Superior temporal gyrus (tissue), 1 donor: Measurements from ENCODE around the gene GSG1L.
"Not testable (repeated sequence)": the region's sequence is repeated elsewhere in the genome, so short reads cannot be mapped to it uniquely, and the experiment has no call there.

Experiments
- DNase-seq: peaks from one replicate; pipeline ENCODE4 v3.0.0-alpha.2; 2016; ENCODE audit errors: extremely low spot score

Gene GSG1L

DNA sequence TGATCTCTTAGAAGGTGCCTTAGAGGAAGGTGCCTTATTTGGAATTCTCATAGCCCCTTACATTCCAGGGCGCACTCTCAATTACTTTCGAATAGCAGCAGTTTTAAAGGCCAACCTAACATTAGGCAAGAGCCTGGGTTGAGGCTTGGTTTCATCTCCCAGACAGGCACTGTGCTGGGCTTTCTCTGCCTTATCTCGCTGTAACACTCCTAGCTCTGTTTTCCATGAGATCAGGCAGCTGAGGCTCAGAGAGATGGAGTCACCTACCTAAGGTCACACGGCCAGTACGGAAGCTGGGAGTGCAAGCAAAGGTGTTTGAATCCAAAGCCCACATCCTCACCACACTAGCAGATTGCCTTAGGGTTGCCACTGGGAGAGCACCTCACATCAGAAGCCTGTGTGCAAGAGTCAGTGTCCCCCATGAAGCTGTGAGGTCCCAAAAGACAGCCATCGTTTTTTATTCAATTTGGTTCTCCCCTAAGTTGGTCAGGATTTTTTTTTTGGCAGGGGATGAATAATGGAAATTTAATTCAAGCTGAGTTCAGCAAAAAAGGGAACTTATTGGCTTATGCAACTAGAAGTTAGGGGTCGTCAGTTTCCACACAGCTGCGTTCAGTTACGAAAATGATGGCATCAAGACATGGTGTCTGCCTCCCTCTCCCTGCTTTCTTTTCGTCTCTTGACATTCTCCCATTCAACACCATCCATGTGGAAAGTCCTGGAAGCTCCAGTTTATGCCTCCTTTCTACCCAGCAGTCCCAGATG, 307.1 kb downstream of the GSG1L start:
- no peak for DNase-seq

DNA sequence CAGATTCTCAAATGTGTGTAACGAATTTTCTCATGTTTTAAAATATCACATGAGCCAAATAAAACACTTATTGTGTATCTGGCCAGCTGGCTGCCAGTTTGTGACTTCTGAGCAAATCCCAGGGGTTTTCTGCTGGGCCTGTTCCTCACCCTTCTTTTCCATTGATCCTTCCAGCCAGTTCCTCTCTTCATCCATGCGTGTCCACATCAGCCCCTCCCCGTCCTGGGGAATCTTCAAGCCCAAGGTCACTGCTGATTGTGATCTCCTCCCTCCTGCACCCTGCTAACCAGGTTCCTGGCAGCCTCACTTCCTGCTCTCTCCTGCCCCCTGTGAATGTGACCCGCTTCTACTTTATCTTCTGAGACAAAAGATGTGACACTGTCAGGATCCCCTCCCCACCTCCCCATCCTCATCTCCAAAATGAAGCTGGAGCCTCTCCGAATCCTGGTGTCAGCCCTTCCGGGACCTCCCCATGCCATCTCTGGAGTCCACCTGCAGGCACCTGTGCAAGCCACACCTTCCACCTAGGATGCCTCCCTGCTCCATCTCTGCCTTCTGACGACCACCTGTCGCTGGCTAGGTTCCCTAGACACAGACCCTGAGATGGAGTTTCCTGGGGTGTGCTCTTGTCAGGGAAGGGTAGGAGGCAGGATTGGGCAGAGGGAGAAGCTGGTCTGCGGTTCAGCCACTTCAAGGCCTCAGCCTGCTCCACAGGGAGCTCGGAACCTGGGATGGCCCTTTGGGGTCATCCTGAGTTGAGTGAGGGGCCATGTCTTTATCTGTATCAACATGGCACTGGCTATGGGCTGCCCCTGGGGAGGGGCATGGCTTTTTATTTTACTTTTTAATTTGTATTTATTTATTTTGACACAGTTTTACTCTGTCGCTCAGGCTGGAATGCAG, 308.5 kb downstream of the GSG1L start:
- no peak for DNase-seq

DNA sequence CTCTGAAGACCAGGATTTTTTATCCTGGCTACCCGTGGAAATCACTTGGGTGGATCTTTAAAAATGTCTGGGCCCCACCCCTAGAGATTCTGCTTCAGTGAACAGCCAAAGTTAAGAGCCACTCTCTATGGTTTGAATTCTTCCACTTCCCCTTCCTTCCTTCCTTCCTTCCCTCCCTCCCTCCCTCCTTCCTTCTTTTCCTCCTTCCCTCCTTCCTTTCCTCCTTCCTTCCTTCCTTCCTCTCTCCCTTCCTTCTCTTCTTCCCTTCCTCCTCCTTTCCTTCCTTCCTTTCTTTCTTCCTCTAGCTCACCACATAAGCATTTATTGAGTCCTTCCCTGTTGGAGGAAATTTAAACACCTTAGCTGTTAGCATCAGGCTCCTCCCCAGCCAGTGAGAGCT, 310.0 kb downstream of the GSG1L start:
- DNase-seq, result no peak

- no peak for DNase-seq
Measured at GRCh38 chr16:27752241-27752640, 311.3 kb downstream of the GSG1L start.

DNA sequence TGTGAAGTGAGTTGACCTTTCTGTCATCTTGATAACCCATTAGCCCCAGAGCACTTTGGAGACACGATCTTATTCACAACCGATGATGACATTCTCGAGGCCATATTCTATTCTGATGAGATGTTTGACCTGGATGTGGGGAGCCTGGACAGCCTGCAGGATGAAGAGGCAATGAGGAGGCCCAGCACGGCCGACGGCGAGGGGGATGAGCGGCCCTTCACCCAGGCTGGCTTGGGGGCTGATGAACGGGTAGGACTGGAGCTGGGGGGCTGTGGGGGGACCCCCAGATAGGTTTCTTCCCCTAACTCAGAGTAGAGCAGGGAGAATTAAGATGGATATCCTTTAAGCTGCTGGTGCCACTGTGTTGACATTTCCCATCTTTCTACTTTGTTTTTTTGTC, 311.8 kb downstream of the GSG1L start:
- no peak for DNase-seq

DNA sequence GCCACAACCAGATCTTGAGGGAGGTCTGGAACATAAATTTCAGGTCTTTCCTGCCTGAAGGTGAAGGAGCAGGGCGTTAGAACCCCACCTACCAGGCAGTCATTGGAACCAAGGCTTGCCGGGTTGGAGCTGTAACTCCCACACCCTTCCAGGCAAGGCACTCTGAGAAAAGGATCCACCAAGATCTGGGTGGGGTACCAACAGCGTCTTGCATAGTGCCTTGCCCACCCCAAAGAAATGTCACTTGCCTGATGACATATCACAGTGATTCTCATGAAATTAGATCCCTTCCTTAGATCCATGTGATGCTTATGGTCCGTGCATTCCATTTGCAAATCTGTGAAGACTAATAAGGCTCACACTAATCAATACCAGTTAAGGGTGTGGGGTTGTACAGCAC, 312.3 kb downstream of the GSG1L start:
- no peak for DNase-seq

DNA sequence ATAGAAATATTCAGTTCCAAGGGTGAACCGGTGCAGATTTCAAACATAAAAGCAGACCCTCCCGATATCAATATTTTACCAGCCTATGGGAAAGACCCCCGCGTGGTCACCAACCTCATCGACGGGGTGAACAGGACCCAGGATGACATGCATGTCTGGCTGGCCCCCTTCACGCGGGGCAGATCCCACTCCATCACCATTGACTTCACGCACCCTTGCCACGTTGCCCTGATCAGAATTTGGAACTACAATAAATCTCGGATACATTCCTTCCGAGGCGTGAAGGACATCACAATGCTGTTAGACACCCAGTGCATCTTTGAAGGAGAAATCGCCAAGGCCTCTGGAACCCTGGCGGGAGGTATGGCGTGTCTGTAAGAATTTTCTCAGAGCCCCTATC, 313.6 kb downstream of the GSG1L start:
- DNase-seq, result no peak

DNA sequence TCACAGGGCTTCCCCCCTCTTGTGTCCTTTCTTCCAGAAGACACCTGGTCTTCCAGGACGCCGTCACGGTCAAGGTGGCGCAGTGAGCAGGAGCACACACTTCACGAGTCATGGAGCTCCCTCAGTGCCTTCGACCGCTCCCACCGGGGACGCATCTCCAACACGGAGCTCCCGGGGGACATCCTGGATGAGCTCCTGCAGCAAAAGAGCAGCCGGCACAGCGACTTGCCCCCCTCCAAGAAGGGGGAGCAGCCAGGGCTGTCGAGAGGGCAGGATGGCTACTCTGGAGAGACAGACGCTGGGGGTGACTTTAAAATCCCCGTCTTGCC, 314.0 kb downstream of the GSG1L start:
- no peak for DNase-seq

- peak; percentile 72 for DNase-seq
Measured at GRCh38 chr16:27748868-27749546, 314.5 kb downstream of the GSG1L start.

DNA sequence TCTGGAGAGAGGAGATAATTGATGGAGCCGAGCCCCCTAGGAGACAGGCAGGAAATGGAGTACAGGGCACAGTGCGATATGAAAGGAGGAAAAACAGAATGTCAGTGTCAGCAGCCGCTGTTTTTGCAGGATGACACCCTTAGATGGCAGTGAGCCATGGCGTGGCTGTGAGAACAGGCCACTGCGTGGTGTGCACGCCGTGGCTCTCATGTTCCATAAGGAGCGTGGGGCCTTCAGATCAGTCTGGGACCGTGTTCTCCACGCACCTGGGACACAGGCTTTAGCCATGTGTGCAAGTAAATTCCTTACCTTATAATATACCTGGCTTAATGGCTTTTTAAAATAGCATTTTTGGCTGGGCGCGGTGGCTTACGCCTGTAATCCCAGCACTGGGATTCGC, 315.6 kb downstream of the GSG1L start:
- DNase-seq, result no peak

DNA sequence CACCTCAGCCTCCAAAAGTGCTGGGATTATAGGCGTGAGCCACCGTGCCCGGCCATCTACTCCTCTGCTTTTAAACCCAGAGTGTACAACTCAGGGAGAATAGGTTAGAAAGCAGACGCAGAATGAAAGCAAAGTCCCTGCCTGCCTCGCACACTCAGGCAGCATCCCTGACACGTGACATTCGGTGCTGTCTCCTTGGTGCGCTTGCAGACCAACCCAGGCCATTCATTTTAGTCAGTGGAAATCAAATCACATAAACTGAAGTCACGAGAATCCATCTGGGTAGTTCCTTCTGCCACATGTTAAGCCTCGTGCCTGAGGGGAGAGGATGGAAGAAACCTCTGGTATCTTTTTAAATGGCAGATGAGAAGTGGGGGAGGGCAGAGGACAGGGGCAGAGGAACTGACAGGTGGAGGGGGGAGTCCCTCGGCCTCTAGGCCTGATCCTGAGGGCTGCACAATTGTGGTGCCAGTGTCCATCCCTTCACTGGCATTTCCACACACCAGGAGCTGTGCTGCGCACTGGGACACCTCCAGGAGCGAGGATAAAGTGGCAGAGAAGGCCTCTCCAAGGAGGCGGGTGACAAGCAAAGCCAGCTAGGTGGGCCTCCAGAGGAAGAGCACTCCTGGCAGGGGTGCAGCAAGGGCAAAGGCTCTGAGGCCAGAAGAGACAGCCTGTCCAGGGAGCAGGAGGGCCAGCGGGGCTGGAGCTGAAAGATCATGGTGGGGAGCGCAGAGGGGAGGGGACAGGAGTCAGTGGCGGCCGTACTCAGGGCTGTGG, 317.2 kb downstream of the GSG1L start:
- no peak for DNase-seq

DNA sequence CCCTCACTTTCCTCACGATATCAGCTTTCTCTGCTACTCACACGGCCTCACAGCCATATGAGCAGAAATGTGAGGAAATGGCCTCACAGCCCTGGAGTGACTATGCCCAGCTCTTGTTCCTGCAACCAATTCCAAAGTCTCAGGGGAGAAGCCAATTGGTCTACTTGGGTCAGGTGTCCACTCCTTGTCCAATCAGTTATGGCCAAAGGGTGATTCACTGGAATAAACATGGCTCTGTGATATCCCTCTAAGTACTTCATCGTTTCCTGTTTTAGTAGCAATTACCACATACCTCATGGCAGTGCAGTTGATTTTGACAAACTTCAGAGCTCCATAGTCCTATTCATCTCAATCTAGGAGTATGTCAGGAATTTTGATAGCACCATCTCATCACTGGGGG, 318.2 kb downstream of the GSG1L start:
- no peak for DNase-seq

DNA sequence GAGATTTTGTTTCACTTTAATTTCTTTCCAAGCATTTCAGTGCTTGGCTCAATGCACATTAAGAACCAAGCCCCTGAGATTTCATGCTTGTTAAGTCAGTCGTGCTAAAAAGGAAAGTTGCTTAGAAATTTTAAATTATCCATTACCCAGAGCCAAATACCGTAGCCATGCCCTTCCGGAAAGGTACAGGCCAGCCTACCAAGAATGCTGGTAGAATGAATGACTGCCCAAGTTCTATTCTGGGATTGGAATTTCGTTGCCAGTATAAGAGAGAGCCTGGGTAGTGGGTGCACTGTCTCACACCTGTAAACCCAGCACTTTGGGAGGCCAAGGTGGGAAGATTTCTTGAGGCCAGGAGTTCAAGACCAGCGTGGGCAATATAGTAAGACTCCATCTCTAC, 319.6 kb downstream of the GSG1L start:
- DNase-seq, result no peak

DNA sequence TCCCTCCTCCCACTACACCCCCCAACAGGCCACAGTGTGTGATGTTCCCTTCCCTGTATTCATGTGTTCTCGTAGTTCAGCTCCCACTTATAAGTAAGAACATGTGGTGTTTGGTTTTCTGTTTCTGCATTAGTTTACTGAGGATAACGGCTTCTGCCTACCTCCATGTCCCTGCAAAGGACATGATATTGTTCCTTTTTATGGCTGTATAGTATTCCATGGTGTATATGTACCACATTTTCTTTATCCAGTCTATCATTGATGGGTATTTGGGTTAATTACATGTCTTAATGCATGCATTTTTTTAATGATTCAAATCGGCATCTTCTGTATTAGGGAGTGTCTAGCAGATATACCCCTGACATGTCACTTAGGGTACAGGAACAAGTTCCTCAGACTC, 320.5 kb downstream of the GSG1L start:
- not testable (repeated sequence) for DNase-seq

DNA sequence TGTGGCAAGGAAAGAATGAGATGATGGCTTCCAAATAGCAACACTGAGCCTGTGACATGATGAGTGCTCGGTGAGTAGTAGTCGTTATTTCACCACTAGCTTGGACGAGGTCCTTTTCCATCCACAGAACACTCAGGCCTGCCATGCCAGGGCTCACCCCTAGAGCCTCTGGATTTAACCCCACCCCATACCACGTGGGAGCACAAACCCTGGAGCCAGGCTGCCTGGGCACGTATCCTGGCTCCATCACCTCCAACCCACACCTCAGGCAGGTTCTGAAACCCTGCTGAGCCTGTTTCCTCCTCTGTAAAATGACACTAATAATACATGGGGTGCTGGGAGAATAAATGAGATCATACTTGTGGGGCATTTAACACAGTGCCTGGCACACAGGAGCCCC, 321.2 kb downstream of the GSG1L start:
- DNase-seq, result no peak

DNA sequence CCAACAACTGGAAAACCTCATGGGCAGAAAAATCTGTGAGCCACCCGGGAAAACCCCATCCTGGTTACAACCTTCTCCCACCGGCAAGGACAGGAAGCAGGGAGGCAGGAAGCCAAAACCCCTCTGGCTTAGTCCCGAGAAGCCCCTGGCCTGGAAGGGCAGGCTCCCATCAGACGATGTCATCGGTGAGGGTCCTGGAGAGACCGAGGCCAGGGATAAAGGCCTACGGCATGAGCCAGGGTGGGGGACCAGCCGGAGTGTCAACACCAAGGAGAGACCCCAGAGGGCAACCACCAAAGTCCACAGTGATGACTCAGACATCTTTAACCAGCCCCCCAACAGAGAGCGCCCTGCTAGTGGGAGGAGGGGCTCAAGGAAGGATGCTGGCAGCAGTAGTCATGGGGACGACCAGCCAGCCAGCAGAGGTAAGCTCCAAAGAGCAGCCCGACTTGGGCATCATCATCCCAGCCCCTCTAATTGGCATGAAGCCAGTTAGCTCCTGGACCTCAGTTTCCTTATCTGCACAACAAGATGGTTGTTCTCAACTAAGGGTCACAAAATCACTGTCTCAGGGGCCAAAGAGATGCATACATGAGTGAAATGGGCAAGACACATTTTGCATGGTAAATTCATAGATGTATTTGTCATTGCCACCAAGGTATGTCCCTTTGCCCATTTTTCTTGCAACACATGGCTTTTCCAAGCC, 322.9 kb downstream of the GSG1L start:
- DNase-seq, result no peak

DNA sequence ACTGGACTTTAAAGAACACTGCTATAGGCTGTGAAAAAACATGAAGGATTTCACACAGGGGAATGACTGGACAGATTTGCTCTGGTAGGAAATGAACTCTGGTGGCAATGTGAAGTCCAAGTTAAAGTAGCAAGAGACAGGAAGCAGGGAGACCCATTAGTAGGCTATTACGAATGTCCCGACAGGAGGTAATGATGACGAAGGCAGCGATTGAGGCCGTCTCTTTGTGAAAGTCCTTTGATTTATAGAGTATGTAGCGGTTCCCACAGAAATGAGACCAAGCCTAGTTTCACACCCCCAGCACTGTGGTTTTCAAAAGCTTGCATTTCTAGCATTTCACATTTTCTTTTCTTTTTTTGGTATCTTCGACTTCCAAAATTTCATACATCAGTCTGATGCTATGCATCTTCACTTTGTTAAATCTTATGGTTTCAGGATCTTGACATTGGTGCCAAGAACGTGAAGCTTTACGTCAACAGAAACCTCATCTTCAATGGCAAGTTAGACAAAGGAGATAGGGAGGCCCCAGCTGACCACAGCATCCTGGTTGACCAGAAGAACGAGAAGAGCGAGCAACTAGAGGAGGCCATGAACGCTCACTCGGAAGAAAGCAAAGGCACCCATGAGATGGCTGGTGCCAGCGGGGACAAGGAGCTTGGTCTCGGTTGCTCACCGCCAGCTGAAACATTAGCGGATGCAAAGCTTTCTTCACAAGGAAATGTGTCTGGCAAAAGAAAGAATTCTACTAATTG, 323.7 kb downstream of the GSG1L start:
- no peak for DNase-seq

DNA sequence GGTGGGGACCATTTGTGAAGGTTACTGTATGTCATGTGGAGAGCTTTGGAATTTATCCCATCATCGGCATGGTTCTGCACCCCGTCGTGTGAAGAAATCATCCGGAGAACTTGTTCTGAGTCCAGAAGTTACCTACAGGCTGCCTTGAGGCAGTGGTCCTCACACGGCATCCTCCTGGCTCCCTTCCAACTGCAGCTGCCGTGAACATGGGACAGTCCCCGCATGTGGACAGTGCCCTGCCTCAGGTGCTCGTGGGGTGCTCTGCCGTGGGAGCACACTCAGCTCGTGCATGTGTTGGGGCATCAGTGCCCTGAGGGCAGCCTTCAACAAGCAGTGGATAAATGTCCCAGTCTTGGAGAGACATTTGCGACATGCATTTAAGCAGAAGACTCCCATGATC, 324.9 kb downstream of the GSG1L start:
- no peak for DNase-seq
